ENCODE results near the gene ANK2.

ANK2 gene

GRCh38 chr4:113355550-113356371 lies 306.3 kb downstream of the ANK2 start:
- peak; percentile 59 for DNase-seq

- DNase-seq = no peak
Measured at GRCh38 chr4:113356453-113356852, 307.0 kb downstream of the ANK2 start.

- DNase-seq = no peak
Measured at GRCh38 chr4:113358784-113359183, 309.3 kb downstream of the ANK2 start.

- no peak for DNase-seq
Measured at GRCh38 chr4:113365377-113365776, 315.9 kb downstream of the ANK2 start.

- no peak for DNase-seq
Measured at GRCh38 chr4:113368056-113368455, 318.6 kb downstream of the ANK2 start.

GRCh38 chr4:113371111-113371510 lies 321.7 kb downstream of the ANK2 start:
- no peak for DNase-seq

GRCh38 chr4:113375964-113376666 lies 326.7 kb downstream of the ANK2 start:
- DNase-seq = no peak

- no peak for DNase-seq
Measured at GRCh38 chr4:113378836-113379235, 329.4 kb downstream of the ANK2 start.

- no peak for DNase-seq
Measured at GRCh38 chr4:113382704-113383103, 333.3 kb downstream of the ANK2 start.

- no peak for DNase-seq
Measured at GRCh38 chr4:113383111-113383785, 333.8 kb downstream of the ANK2 start.

- DNase-seq = no peak
Measured at GRCh38 chr4:113384600-113384999, 335.1 kb downstream of the ANK2 start.

GRCh38 chr4:113385281-113385899 lies 335.9 kb downstream of the ANK2 start:
- no peak for DNase-seq

- no peak for DNase-seq
Measured at GRCh38 chr4:113389160-113389559, 339.7 kb downstream of the ANK2 start.

- no peak for DNase-seq
Measured at GRCh38 chr4:113390850-113391249, 341.4 kb downstream of the ANK2 start.

GRCh38 chr4:113394108-113394729 lies 344.8 kb downstream of the ANK2 start:
- DNase-seq = no peak

GRCh38 chr4:113394730-113395530 lies 345.5 kb downstream of the ANK2 start:
- peak; percentile 38 for DNase-seq

GRCh38 chr4:113397114-113397701 lies 347.8 kb downstream of the ANK2 start:
- DNase-seq = no peak

- no peak for DNase-seq
Measured at GRCh38 chr4:113398441-113399143, 349.1 kb downstream of the ANK2 start.

- no peak for DNase-seq
Measured at GRCh38 chr4:113404167-113404571, 354.7 kb downstream of the ANK2 start.

GRCh38 chr4:113404841-113405240 lies 355.4 kb downstream of the ANK2 start:
- no peak for DNase-seq
